Activated T-cell treated with anti-CD3 and anti-CD28 coated beads, Interleukin-2, amount 50 U/mL, for 4 hours (primary cell): ENCODE measurements around the gene KCTD2. TPM values are rescaled to one million over a fixed set of nuclear protein-coding genes. Genes with fewer than 3 reads are reported as not detected.
"Not testable (repeated sequence)": the region's sequence is repeated elsewhere in the genome, so short reads cannot be mapped to it uniquely, and the experiment has no call there.

Experiments
- ATAC-seq, 2 donors: fragments of 200-7000 bp; cut with Tn5 transposase; one replicate each; pipeline ENCODE4 v1.10.0; 2021
- DNase-seq: peaks from one replicate; pipeline ENCODE4 v3.0.0-alpha.2; 2020
- H3K27me3 Mint-ChIP-seq: one replicate; pipeline ENCODE4 v1.8.0; 2021; ENCODE audit warnings: low read depth, mixed read lengths
- H3K36me3 Mint-ChIP-seq: one replicate; pipeline ENCODE4 v1.8.0; 2022; ENCODE audit warnings: mixed read lengths; ENCODE audit not compliant: insufficient read depth
- H3K4me1 Mint-ChIP-seq: one replicate; pipeline ENCODE4 v1.8.0; 2021; ENCODE audit warnings: low read depth, mixed read lengths
- H3K4me3 Mint-ChIP-seq: one replicate; pipeline ENCODE4 v1.8.0; 2021; ENCODE audit warnings: mild to moderate bottlenecking, moderate library complexity, mixed read lengths
- H3K9me3 Mint-ChIP-seq: one replicate; pipeline ENCODE4 v1.8.0; 2021; ENCODE audit warnings: mixed read lengths
- total RNA-seq, 3 donors: library from RNA; stranded (reverse); gene quantifications; one replicate each; pipeline ENCODE4 v1.2.1, GENCODE V29; 2021

Gene KCTD2
- total RNA-seq, 3 donors from 2014 or later = 18.5 to 23.9 (median 22.2) TPM

DNA sequence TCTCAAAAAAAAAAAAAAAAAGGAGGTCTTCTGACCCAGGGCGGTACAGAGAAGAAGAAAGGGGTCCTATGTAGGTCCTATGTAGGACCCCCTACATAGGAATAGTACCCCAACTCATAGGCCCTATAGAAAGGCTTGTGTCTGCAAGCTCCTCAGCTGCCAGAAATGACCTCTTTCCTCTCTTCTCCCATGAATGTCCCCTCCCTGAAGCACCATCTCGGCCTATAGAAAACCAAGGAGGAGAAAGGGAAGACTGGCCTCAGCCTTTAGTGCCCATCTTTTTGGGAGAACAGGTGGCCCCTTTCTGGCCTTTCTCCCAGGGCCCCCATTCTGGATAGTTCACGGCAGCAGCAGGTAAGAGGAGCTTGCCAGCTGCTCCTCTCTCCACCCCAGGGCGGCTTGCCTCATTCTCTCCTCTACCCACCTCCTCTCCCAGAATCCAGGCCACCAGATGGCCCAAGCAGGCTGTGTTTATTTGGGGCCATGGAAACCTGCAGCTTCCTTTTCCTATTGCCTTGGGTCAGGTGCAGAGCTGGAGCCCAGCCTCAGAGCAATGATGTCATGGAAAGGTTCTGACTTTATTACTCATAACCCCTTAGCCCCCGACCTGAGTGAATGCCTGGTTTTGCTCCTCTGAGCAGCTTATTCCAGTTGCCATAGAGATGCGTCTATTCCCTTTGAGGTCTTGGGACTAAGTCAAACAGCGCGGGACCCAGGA, 36.2 kb upstream of the KCTD2 start:
- DNase-seq (no peak), ATAC-seq (no peak)
- peak overlapping the region; percentile 37 for H3K4me3 Mint-ChIP-seq
- H3K9me3 Mint-ChIP-seq = no peaks in the 10 kb centered on the region
- peaks cover 34% of the 10 kb centered on the region for H3K4me1 Mint-ChIP-seq
- peaks cover 13% of the 10 kb centered on the region for H3K36me3 Mint-ChIP-seq
- H3K27me3 Mint-ChIP-seq = no peaks in the 10 kb centered on the region

DNA sequence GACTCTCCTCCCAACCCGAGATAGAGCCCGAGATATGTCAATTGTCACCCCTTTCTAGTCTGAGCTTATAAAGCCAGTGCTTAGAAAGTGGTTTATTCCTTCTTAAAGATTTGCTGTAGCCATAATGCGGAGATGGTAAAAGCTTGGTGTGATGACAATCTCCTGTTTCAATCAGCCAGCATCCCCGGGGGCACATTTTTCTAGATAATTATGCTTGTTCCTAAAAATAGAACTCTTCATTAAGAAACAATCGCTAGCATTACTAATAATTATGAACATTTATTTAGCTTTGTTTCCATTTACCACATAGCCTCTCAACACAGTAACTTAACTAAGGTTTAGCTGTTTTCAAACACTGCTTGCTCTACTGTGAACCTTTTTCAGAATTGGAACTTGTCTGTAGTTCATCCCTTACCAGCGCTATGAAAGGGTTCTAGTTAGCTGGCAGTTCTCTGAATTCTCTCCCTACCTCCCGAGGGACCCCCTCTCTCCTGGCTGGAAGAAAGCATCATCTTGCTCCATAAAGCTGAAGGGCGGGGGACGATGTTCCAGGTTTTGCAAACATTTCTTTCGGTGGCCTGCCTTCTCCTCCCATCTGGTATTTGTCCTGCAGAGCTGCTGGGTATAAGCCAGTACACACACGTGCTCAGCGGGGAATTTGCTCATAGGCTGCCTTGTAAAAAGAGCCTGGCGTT, 35.5 kb upstream of the KCTD2 start:
- Mint-ChIP-seq H3K4me1 (peaks cover 36% of the 10 kb centered on the region), H3K4me3 (peak overlapping the region; percentile 96), H3K9me3 (no peaks in the 10 kb centered on the region), H3K36me3 (peaks cover 15% of the 10 kb centered on the region), H3K27me3 (no peaks in the 10 kb centered on the region)
- DNase-seq (no peak), ATAC-seq (peak in 1 of 2 donors; percentile 7)

DNA sequence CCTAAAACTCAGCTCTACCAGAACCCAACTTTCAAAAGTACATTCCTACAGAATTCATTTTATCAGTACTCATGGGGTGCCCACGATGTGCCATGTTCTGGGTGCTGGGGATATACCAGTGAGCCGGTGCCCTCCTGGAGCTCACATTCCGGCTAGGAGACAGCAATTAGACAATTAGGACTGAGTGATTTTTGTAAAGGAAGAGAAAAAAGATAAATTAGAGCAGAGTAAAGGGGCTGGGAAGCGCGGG, 35.0 kb upstream of the KCTD2 start:
- Mint-ChIP-seq H3K27me3 (no peaks in the 10 kb centered on the region), H3K4me1 (peaks cover 36% of the 10 kb centered on the region)

DNA sequence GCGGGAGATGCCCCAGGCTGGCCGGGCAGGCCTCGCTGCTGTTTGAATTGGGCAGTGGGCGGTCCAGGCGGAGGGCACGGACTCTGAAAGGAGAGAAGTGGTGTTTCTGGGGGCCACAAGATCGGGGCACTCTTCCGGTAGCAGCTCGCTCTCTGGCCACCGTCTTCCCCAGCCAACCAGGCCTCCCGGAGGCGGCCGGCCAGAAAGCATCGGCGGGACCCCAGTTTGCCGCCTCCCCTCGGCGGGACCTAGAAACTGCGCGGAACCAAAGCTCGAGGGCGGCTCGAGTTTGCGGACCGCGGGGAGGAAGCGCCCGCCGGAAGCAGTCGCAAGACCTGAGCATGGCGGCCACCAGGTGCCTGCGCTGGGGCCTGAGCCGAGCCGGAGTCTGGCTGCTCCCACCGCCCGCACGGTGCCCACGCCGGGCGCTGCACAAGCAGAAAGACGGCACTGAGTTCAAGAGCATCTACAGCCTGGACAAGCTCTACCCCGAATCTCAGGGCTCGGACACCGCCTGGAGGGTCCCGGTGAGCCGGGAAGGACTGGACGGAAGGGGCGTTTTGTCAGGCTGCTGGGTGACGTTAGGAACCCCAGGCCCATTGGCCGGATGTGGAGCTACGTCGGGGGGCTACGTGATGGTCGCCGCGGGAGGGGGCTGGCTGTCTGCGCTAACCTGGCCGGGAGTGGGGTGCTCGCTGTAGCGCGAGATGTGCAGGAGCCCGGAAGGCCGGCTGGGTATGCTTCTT, 34.5 kb upstream of the KCTD2 start, which contains the start of gene MRPL58:
TSS of gene MRPL58 (plus strand) at position 325 of the 746 bp plus-strand sequence. CDS start at position 342, 17 bp downstream.
- Mint-ChIP-seq H3K36me3 (peaks cover 15% of the 10 kb centered on the region), H3K4me1 (peaks cover 36% of the 10 kb centered on the region), H3K9me3 (no peaks in the 10 kb centered on the region), H3K27me3 (no peaks in the 10 kb centered on the region), H3K4me3 (peak within 1 kb of the TSS; percentile 96)
- ATAC-seq (peak; percentile 97), DNase-seq (peak; percentile 74)

More for the DNA sequence above, 35.0 kb upstream of the KCTD2 start:
- DNase-seq (no peak), ATAC-seq (no peak)
- H3K9me3 Mint-ChIP-seq = no peaks in the 10 kb centered on the region
- peaks cover 15% of the 10 kb centered on the region for H3K36me3 Mint-ChIP-seq
- peak overlapping the region; percentile 96 for H3K4me3 Mint-ChIP-seq

DNA sequence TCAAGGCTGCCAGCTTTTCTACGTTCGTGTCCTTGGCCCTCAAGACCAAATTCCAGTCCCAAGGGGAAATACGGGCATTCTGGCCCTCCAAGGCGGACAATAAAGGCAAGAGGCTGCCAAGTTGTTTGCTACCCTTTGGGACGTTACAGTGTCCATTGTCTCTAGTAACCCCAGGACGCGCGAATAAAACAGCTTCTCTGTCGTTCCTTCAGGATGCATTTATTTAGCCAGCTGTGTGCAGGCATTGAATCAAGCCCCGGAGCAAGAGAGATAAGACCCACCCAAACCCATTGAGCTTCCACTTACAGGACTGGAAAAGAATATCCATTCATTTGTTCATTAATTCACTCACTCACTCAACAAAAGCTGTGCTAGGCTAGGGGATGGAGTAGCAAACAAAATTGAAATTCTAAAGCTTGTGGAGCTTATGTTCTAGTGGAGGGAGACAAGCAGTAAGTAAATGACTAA, 33.9 kb upstream of the KCTD2 start:
- no peak for DNase-seq
- H3K9me3 Mint-ChIP-seq = no peaks in the 10 kb centered on the region
- no peaks in the 10 kb centered on the region for H3K27me3 Mint-ChIP-seq
- H3K4me3 Mint-ChIP-seq = peak overlapping the region; percentile 96
- peaks cover 36% of the 10 kb centered on the region for H3K4me1 Mint-ChIP-seq
- ATAC-seq = no peak
- peaks cover 17% of the 10 kb centered on the region for H3K36me3 Mint-ChIP-seq

DNA sequence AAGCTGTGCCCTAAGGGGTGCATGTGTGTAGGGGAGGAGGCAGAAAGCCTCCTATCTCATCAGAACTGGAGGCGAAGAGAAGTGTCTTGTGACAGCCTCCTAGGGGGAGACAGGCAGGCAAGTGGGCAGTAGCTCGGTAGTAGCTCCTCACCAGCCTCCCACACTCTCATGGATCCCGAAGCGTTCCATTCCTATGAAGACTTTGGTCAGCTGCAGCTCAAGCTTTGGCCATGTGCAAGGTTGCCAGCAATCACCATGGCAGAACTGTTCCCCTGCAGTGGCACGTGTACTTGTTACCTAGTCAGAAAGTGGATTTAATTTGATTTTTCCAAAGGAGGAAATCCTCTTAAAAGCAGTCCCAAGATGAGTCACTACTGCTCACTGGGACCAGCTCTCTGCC, 27.9 kb upstream of the KCTD2 start:
- peaks cover 11% of the 10 kb centered on the region for H3K4me1 Mint-ChIP-seq
- no peak overlapping the region for H3K4me3 Mint-ChIP-seq
- DNase-seq = no peak
- H3K36me3 Mint-ChIP-seq = peaks cover 42% of the 10 kb centered on the region
- no peak for ATAC-seq
- H3K9me3 Mint-ChIP-seq = no peaks in the 10 kb centered on the region
- no peaks in the 10 kb centered on the region for H3K27me3 Mint-ChIP-seq

DNA sequence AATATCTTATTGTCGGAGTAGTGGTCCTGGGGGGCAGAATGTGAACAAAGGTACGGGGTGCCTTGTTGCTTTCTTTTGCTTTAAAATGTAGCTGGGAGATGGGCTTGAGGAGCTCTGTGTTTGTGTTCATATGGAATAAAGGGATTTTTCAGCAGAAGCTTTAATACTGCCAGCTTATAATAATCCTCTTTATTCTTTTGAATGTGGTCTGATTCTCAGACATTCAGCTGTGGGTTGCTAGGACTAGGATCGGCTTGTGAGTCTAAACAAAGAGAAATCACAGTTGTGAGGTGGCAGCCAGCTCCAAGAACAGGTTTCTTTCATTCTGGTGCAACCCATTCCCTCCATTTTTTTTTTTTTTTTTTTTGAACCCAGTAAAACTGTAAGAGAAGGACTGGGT, 27.3 kb upstream of the KCTD2 start:
- Mint-ChIP-seq H3K36me3 (peaks cover 42% of the 10 kb centered on the region), H3K4me1 (peaks cover 9% of the 10 kb centered on the region), H3K9me3 (no peaks in the 10 kb centered on the region), H3K4me3 (no peak overlapping the region), H3K27me3 (no peaks in the 10 kb centered on the region)
- no peak for DNase-seq
- ATAC-seq = no peak

DNA sequence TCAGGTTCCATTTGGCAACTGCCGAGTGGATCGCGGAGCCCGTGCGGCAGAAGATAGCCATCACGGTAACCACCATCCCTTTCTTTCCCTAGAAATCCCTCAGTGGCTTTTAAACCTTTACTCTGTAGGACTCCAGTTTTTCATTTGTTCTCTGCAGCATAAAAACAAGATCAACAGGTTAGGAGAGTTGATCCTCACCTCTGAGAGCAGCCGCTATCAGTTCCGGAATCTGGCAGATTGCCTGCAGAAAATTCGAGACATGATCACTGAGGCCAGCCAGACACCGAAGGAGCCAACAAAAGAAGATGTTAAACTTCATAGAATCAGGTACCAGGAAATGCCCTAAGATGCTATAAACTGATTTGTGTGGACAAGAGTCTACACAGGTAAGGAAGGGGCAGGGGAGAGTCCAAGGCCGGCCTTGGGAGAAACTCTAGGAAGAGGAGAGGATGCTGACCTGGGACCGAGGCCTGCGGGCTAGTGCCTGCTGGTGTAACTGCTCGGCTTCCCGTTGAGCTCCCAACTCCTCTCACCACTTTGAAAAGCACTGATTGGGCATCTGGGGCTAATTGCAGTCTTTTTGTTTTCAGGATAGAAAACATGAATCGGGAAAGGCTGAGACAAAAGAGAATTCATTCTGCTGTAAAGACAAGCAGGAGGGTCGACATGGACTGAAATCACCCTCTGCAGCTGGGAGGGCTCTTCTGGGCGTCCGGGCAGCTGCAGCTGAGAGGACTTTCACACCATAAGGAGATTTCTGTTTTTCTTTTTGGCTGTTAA, 26.5 kb upstream of the KCTD2 start:
- H3K36me3 Mint-ChIP-seq = peaks cover 38% of the 10 kb centered on the region
- ATAC-seq (no peak), DNase-seq (no peak)
- H3K4me3 Mint-ChIP-seq = no peak overlapping the region
- no peaks in the 10 kb centered on the region for H3K27me3 Mint-ChIP-seq
- H3K4me1 Mint-ChIP-seq = peaks cover 10% of the 10 kb centered on the region
- no peaks in the 10 kb centered on the region for H3K9me3 Mint-ChIP-seq

DNA sequence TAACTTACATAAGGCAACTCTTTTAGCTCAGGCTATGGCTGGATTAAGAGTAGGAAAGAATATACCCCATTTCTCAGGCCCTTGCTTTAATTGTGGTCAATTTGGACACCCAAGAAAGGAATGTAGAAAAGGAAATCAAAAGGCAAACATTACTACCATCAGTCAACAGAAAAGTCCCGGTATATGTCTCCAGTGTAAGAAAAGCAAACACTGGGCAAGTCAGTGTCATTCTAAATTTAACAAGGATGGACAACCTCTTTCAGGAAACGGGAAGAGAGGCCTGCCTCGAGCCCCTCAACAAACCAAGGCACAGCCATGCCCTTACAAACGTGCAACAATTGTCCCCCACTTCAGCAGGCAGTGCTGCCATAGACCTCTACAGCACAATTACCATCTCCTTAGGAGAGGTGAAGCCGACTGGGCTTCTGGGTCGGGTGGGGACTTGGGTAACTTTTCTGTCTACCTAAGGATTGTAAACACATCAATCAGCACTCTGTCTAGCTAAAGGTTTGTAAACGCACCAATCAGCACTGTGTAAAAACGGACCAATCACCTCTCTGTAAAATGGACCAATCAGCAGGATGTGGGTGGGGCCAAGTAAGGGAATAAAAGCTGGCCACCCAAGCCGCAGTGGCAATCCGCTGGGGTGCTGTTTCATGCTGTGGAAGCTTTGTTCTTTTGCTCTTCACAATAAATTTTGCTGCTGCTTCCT, 22.2 kb upstream of the KCTD2 start:
- Mint-ChIP-seq H3K4me1 (peaks cover 10% of the 10 kb centered on the region), H3K4me3 (no peak overlapping the region), H3K27me3 (no peaks in the 10 kb centered on the region), H3K36me3 (peaks cover 28% of the 10 kb centered on the region), H3K9me3 (no peaks in the 10 kb centered on the region)
- DNase-seq = no peak
- peak; percentile 37 to 65 for ATAC-seq

DNA sequence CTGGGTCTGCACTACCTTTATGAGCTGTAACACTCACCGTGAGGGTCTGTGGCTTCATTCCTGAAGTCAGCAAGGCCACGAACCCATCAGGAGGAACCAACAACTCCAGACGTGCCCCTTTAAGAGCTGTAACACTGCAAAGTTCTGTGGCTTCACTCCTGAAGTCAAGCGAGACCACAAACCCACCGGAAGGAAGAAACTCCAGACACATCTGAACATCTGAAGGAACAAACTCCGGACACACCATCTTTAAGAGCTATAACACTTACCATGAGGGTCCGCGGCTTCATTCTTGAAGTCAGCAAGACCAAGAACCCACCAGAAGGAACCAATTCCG, 21.7 kb upstream of the KCTD2 start:
- not testable (repeated sequence) for H3K27me3 Mint-ChIP-seq, H3K4me3 Mint-ChIP-seq, H3K9me3 Mint-ChIP-seq, ATAC-seq, DNase-seq
- Mint-ChIP-seq H3K36me3 (peaks cover 25% of the 10 kb centered on the region), H3K4me1 (peaks cover 11% of the 10 kb centered on the region)

DNA sequence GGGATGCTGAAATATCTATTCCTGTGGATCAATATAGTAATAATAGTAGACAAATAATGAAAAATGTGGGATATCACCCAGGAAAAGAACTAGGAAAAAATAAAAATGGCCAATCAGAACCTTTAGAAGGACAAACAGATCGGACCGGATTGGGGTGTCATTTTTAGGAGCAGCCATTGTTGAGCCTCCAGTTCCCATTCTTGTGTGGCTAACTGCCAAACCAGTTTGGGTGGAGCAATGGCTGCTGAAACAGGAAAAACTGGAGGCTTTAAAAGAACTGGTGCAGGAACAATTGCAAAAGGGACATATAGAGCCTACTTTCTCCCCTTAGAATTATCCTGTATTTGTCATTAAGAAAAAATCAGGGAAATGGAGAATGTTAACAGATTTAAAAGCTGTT, 20.4 kb upstream of the KCTD2 start:
- DNase-seq, ATAC-seq, H3K4me3 Mint-ChIP-seq, H3K27me3 Mint-ChIP-seq, H3K9me3 Mint-ChIP-seq: not testable (repeated sequence)
- Mint-ChIP-seq H3K36me3 (peaks cover 13% of the 10 kb centered on the region), H3K4me1 (peaks cover 15% of the 10 kb centered on the region)

DNA sequence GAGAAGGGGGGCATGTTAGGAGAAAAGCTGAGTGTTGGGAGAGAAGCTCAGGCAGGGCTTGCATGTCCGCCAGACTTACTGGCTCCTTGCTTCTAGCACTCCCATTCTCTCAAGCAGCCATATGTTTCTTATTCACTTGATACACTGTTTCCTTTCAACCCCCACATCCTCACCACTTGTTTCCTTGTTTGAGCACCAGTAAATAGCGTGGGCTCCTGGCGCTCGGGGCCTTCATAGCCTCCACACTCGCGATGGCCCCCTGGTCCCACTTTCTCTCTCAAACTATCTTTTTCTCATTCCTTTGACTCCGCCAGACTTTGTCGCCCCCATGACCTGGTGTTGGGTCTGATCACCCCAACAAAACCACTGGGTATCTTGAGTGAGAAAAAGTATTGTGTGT, 16.9 kb upstream of the KCTD2 start:
- H3K4me3 Mint-ChIP-seq = no peak overlapping the region
- peaks cover 2% of the 10 kb centered on the region for H3K27me3 Mint-ChIP-seq
- no peak for ATAC-seq
- no peaks in the 10 kb centered on the region for H3K9me3 Mint-ChIP-seq
- no peak for DNase-seq
- H3K36me3 Mint-ChIP-seq = no peaks in the 10 kb centered on the region
- peaks cover 31% of the 10 kb centered on the region for H3K4me1 Mint-ChIP-seq

DNA sequence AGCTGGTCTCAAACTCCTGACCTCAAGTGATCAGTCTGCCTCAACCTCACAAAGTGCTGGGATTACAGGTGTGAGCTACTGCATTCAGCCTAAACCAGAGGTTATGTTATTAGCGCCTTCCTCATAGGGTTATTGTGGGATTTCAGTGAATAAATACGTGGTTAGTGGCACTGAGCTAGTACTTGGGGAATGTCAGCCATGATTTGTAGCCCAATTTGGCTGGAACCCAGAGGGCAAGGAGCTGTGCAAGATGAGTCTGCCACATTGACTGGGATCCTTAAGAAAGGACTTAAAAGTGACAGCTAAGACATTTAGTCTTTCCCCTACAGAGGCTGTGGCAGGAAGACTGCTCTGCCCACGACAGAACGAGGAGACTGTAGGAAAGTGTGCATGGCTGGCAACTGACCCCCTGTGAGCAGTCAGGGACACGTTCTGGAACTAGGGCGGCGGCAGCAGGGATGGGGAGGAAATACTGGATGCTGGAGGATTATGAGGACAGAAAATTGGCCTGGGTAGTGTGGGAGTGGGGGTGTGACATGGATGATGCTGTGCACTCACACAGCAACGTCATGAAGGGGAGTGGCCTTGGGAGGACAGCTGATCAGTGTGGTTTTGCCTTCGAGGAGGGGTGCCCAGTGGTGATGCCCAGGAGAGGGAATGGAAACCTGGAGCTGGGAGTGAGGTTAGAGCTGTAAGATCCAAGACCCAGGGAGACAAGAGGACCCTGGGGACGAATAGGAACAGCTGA, 14.9 kb upstream of the KCTD2 start:
- ATAC-seq (no peak), DNase-seq (peak; percentile 45)
- H3K4me1 Mint-ChIP-seq = peaks cover 40% of the 10 kb centered on the region
- no peaks in the 10 kb centered on the region for H3K36me3 Mint-ChIP-seq
- H3K27me3 Mint-ChIP-seq = peaks cover 2% of the 10 kb centered on the region
- H3K4me3 Mint-ChIP-seq = peak overlapping the region; percentile 74
- no peaks in the 10 kb centered on the region for H3K9me3 Mint-ChIP-seq
